ENCODE data around the gene SLC9A2.

The SLC9A2 gene

GRCh38 chr2:102636283-102636907, 17.0 kb downstream of the SLC9A2 start:
- no peak overlapping the region for H3K4me2 ChIP-seq
- H3K4me3 ChIP-seq, result no peak overlapping the region
- H3K36me3 ChIP-seq, result no peaks in the 10 kb centered on the region
- no peak overlapping the region for H3K27ac ChIP-seq
- no peak overlapping the region for H3K9ac ChIP-seq
- H4K20me1 ChIP-seq, result no peaks in the 10 kb centered on the region
- no peaks in the 10 kb centered on the region for H3K27me3 ChIP-seq
- TF ChIP-seq Cebpa-rat (IDR thresholded peaks at IDR 0.05), result no peak
- H3K4me1 ChIP-seq, result no peaks in the 10 kb centered on the region
- H3K9me3 ChIP-seq, result no peaks in the 10 kb centered on the region

- H3K9me3 ChIP-seq, result no peaks in the 10 kb centered on the region
- H3K4me1 ChIP-seq, result no peaks in the 10 kb centered on the region
- no peak overlapping the region for H3K4me2 ChIP-seq
- no peaks in the 10 kb centered on the region for H4K20me1 ChIP-seq
- H3K27ac ChIP-seq, result no peak overlapping the region
- H3K9ac ChIP-seq, result no peak overlapping the region
- H3K36me3 ChIP-seq, result no peaks in the 10 kb centered on the region
- no peaks in the 10 kb centered on the region for H3K27me3 ChIP-seq
- TF ChIP-seq Cebpa-rat (IDR thresholded peaks at IDR 0.05), result no peak
- H3K4me3 ChIP-seq, result no peak overlapping the region
Observed at GRCh38 chr2:102637358-102637757, 18.0 kb downstream of the SLC9A2 start.

DNA sequence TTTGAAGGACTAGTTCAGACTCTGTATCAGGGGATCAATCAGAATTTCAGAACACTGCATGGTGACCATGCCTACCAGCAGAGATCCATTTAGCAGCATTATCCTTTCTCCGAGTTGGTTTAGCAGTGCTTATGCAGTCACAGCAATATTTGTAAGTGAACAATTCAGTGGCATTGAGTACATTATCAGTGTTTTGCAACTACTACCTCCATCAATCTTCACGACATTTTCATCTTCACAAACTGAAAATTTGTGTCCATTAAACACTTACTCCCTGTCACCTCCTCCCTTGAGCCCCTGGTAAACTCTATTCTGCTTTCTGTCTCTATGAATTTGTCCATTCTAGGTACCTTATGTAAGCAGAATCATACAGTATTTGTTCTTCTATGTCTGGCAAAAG, 20.1 kb downstream of the SLC9A2 start:
- Histone ChIP-seq H3K4me1 (no peaks in the 10 kb centered on the region), H3K9me3 (no peaks in the 10 kb centered on the region), H3K9ac (no peak overlapping the region), H4K20me1 (no peaks in the 10 kb centered on the region), H3K4me3 (no peak overlapping the region), H3K4me2 (no peak overlapping the region), H3K27me3 (no peaks in the 10 kb centered on the region), H3K27ac (no peak overlapping the region), H3K36me3 (no peaks in the 10 kb centered on the region)
- TF ChIP-seq Cebpa-rat (IDR thresholded peaks at IDR 0.05), result no peak

- H3K4me1 ChIP-seq, result no peaks in the 10 kb centered on the region
- no peak overlapping the region for H3K9ac ChIP-seq
- no peaks in the 10 kb centered on the region for H3K36me3 ChIP-seq
- no peak overlapping the region for H3K27ac ChIP-seq
- no peak for TF ChIP-seq Cebpa-rat (IDR thresholded peaks at IDR 0.05)
- no peak overlapping the region for H3K4me2 ChIP-seq
- no peak overlapping the region for H3K4me3 ChIP-seq
- no peaks in the 10 kb centered on the region for H4K20me1 ChIP-seq
- no peaks in the 10 kb centered on the region for H3K27me3 ChIP-seq
- H3K9me3 ChIP-seq, result no peaks in the 10 kb centered on the region; the same call in 1 of the 2 replicates
Observed at GRCh38 chr2:102652126-102652525, 32.8 kb downstream of the SLC9A2 start.

DNA sequence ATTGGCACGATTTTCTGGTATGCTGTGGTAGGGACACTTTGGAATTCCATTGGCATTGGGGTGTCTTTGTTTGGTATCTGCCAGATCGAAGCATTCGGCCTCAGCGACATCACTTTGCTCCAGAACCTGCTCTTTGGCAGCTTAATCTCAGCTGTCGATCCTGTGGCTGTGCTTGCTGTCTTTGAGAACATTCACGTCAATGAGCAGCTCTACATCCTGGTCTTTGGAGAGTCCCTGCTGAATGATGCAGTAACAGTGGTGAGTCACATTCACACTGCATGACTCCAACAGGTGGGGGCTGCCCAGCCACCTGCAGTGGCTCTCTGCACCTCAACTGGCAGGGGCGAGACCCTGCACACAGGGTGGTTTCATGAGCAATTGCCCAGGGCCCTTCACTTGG, 38.4 kb downstream of the SLC9A2 start:
- Histone ChIP-seq H3K4me2 (no peak overlapping the region), H3K27ac (no peak overlapping the region)
- no peak for TF ChIP-seq Cebpa-rat (IDR thresholded peaks at IDR 0.05)

GRCh38 chr2:102660070-102660469, 40.7 kb downstream of the SLC9A2 start:
- Histone ChIP-seq H3K36me3 (no peaks in the 10 kb centered on the region), H4K20me1 (no peaks in the 10 kb centered on the region), H3K27ac (no peak overlapping the region), H3K4me3 (no peak overlapping the region), H3K4me2 (no peak overlapping the region), H3K4me1 (peaks cover 11% of the 10 kb centered on the region), H3K9ac (no peak overlapping the region), H3K27me3 (no peaks in the 10 kb centered on the region), H3K9me3 (no peaks in the 10 kb centered on the region)
- no peak for TF ChIP-seq Cebpa-rat (IDR thresholded peaks at IDR 0.05)

More for the DNA sequence above, 38.4 kb downstream of the SLC9A2 start:
- H3K4me3 ChIP-seq, result no peak overlapping the region
- H3K36me3 ChIP-seq, result no peaks in the 10 kb centered on the region
- H3K4me1 ChIP-seq, result peaks cover 5% of the 10 kb centered on the region
- H3K9me3 ChIP-seq, result no peaks in the 10 kb centered on the region
- H3K27me3 ChIP-seq, result no peaks in the 10 kb centered on the region
- H4K20me1 ChIP-seq, result no peaks in the 10 kb centered on the region
- H3K9ac ChIP-seq, result no peak overlapping the region

DNA sequence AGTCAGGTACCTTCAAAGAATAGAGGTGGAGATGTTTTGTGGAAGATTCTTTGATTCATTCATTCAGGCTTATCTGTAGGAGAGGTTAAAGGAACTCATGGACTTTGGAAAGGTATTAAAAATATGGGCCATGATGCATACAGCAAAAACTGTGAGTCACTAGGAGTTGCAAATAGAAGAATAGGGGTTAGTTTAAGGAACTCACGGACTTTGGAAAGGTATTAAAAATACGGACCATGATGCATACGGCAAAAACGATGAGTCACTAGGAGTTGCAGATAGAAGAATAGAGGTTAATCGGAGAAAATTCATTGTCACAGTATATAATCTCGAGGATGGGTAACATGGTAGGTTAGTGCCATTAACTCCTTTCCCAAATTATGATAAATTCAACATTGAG, 41.2 kb downstream of the SLC9A2 start:
- Histone ChIP-seq H3K27ac (no peak overlapping the region), H3K4me1 (peaks cover 11% of the 10 kb centered on the region), H4K20me1 (no peaks in the 10 kb centered on the region), H3K9me3 (no peaks in the 10 kb centered on the region), H3K4me2 (no peak overlapping the region), H3K36me3 (no peaks in the 10 kb centered on the region), H3K4me3 (no peak overlapping the region), H3K27me3 (no peaks in the 10 kb centered on the region), H3K9ac (no peak overlapping the region)
- no peak for TF ChIP-seq Cebpa-rat (IDR thresholded peaks at IDR 0.05)

DNA sequence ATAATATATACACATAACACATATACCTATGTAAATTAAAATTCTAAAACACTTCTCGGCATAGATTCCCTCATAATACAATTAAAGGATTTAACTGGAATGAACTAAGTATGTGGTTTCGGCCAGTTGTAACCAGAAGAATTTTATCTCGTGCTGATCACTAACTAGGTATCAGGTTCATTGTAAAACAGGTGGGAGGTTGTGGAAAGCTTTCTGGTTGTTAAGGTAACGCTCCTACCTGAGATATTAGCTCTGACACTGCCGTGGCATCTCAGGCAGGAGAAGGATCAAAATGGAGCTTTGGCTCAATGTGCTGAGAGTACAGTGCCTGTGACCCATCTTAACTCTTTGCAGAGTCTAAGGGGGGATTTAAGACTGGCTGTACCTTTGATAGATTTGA, 42.5 kb downstream of the SLC9A2 start:
- Histone ChIP-seq H3K4me1 (peaks cover 11% of the 10 kb centered on the region), H3K4me3 (no peak overlapping the region), H3K27ac (no peak overlapping the region), H3K9ac (no peak overlapping the region), H3K4me2 (no peak overlapping the region), H3K27me3 (no peaks in the 10 kb centered on the region), H3K9me3 (no peaks in the 10 kb centered on the region), H4K20me1 (no peaks in the 10 kb centered on the region), H3K36me3 (no peaks in the 10 kb centered on the region)
- no peak for TF ChIP-seq Cebpa-rat (IDR thresholded peaks at IDR 0.05)

- Histone ChIP-seq H3K9me3 (no peaks in the 10 kb centered on the region), H3K9ac (no peak overlapping the region), H3K4me2 (peak overlapping the region; percentile 58), H3K27ac (no peak overlapping the region), H3K4me3 (no peak overlapping the region), H4K20me1 (no peaks in the 10 kb centered on the region), H3K4me1 (peaks cover 11% of the 10 kb centered on the region), H3K36me3 (no peaks in the 10 kb centered on the region), H3K27me3 (no peaks in the 10 kb centered on the region)
- no peak for TF ChIP-seq Cebpa-rat (IDR thresholded peaks at IDR 0.05)
Observed at GRCh38 chr2:102662833-102663232, 43.5 kb downstream of the SLC9A2 start.

DNA sequence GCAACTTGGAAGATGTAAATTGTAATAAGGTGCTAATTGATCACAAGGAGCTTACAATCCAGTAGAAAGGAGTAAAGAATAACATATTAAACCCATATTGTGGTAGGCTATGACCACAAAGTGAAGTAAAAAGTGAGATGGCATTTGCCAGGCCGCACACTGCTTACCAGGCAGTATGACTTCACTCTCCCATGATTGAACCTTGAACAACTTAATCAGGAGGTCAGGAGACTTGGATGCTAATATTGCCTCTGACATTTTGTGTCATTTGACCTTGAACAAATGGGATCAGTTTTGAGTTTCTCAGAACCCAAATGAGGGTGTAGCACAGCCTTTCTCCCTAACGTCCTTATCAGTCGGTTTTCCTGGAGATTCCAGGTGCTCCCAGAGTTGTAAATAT, 44.0 kb downstream of the SLC9A2 start:
- Histone ChIP-seq H3K4me3 (no peak overlapping the region), H3K4me1 (peaks cover 11% of the 10 kb centered on the region), H4K20me1 (no peaks in the 10 kb centered on the region), H3K4me2 (peak overlapping the region; percentile 58), H3K9me3 (no peaks in the 10 kb centered on the region), H3K9ac (no peak overlapping the region), H3K27me3 (no peaks in the 10 kb centered on the region), H3K27ac (no peak overlapping the region), H3K36me3 (no peaks in the 10 kb centered on the region)
- TF ChIP-seq Cebpa-rat (IDR thresholded peaks at IDR 0.05), result no peak

DNA sequence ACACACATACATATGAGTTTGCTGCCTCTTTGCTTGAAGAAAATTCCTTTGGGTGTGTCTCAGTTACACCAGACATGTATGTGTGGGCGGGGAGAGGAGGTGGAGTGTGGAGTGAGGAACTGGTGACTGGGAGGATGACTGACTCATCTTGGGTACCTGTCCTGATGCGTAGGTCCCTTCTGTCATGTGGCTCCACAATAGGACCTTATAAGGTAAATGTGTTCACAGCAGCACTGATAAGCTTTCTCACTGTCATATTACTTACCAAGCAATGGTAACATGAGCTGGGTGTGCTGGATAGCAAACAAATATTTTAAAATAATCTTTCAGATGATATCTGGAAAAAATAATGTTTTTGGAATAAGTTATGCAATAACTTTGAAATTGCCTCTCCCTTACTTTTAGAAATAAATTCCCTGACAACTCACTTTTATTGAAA, 45.1 kb downstream of the SLC9A2 start:
- no peak overlapping the region for H3K27ac ChIP-seq

More for the DNA sequence above, 45.1 kb downstream of the SLC9A2 start:
- no peak overlapping the region for H3K4me2 ChIP-seq
- H3K4me1 ChIP-seq, result peaks cover 11% of the 10 kb centered on the region
- TF ChIP-seq Cebpa-rat (IDR thresholded peaks at IDR 0.05), result no peak
- H3K4me3 ChIP-seq, result no peak overlapping the region
- no peaks in the 10 kb centered on the region for H3K36me3 ChIP-seq
- H3K27me3 ChIP-seq, result no peaks in the 10 kb centered on the region
- no peak overlapping the region for H3K9ac ChIP-seq
- H4K20me1 ChIP-seq, result no peaks in the 10 kb centered on the region
- no peaks in the 10 kb centered on the region for H3K9me3 ChIP-seq

All from BLaER1 (cell line).